ENCODE results near the gene PEF1.

PEF1 gene

GRCh38 chr1:31654474-31654776 is 9.7 kb upstream of the PEF1 start:
- in situ Hi-C loops (cut with MboI; ENCODE audit: low pct_unique_long_range_greater_than_20kb, low sequenced_read_pairs, unreplicated experiment): loop anchor here (25.0 kb wide), 3 partner anchors 308 to 758 kb away; partner anchors contain the start of gene TMEM39B
- no peak for TF ChIP-seq CTCF (IDR thresholded peaks at IDR 0.05; ENCODE audit: extremely low read depth, insufficient read depth, missing control alignments)
- no peak for DNase-seq (ENCODE audit: low spot score)

- in situ Hi-C loops (cut with MboI; ENCODE audit: low pct_unique_long_range_greater_than_20kb, low sequenced_read_pairs, unreplicated experiment): loop anchor here (25.0 kb wide), 3 partner anchors 308 to 758 kb away; partner anchors contain the start of gene TMEM39B
- DNase-seq (ENCODE audit: low spot score): no peak
- no peak for TF ChIP-seq CTCF (IDR thresholded peaks at IDR 0.05; ENCODE audit: extremely low read depth, insufficient read depth, missing control alignments)
Observed at GRCh38 chr1:31653717-31654473, 9.2 kb upstream of the PEF1 start.

GRCh38 chr1:31652891-31653499 is 8.3 kb upstream of the PEF1 start:
- no peak for TF ChIP-seq CTCF (IDR thresholded peaks at IDR 0.05; ENCODE audit: extremely low read depth, insufficient read depth, missing control alignments)
- DNase-seq (ENCODE audit: low spot score): no peak
- in situ Hi-C loops (cut with MboI; ENCODE audit: low pct_unique_long_range_greater_than_20kb, low sequenced_read_pairs, unreplicated experiment): loop anchor here (25.0 kb wide), 3 partner anchors 309 to 759 kb away; partner anchors contain the start of gene TMEM39B

GRCh38 chr1:31651766-31652165 is 7.1 kb upstream of the PEF1 start:
- in situ Hi-C loops (cut with MboI; ENCODE audit: low pct_unique_long_range_greater_than_20kb, low sequenced_read_pairs, unreplicated experiment): loop anchor here (25.0 kb wide), 3 partner anchors 311 to 761 kb away; partner anchors contain the start of gene TMEM39B
- no peak for TF ChIP-seq CTCF (IDR thresholded peaks at IDR 0.05; ENCODE audit: extremely low read depth, insufficient read depth, missing control alignments)
- no peak for DNase-seq (ENCODE audit: low spot score)

GRCh38 chr1:31651089-31651420 is 6.4 kb upstream of the PEF1 start:
- in situ Hi-C loops (cut with MboI; ENCODE audit: low pct_unique_long_range_greater_than_20kb, low sequenced_read_pairs, unreplicated experiment): loop anchor here (25.0 kb wide), 3 partner anchors 311 to 761 kb away; partner anchors contain the start of gene TMEM39B
- TF ChIP-seq CTCF (IDR thresholded peaks at IDR 0.05; ENCODE audit: extremely low read depth, insufficient read depth, missing control alignments): no peak
- no peak for DNase-seq (ENCODE audit: low spot score)

- in situ Hi-C loops (cut with MboI; ENCODE audit: low pct_unique_long_range_greater_than_20kb, low sequenced_read_pairs, unreplicated experiment): loop anchor here (25.0 kb wide), 3 partner anchors 312 to 762 kb away; partner anchors contain the start of gene TMEM39B
- TF ChIP-seq CTCF (IDR thresholded peaks at IDR 0.05; ENCODE audit: extremely low read depth, insufficient read depth, missing control alignments): no peak
- DNase-seq (ENCODE audit: low spot score): no peak
Observed at GRCh38 chr1:31650161-31651088, 5.7 kb upstream of the PEF1 start.
